ENCODE results near the gene HERC2.
"Not testable (repeated sequence)": the region's sequence is repeated elsewhere in the genome, so short reads cannot be mapped to it uniquely, and the experiment has no call there.

Gene HERC2, protein sequence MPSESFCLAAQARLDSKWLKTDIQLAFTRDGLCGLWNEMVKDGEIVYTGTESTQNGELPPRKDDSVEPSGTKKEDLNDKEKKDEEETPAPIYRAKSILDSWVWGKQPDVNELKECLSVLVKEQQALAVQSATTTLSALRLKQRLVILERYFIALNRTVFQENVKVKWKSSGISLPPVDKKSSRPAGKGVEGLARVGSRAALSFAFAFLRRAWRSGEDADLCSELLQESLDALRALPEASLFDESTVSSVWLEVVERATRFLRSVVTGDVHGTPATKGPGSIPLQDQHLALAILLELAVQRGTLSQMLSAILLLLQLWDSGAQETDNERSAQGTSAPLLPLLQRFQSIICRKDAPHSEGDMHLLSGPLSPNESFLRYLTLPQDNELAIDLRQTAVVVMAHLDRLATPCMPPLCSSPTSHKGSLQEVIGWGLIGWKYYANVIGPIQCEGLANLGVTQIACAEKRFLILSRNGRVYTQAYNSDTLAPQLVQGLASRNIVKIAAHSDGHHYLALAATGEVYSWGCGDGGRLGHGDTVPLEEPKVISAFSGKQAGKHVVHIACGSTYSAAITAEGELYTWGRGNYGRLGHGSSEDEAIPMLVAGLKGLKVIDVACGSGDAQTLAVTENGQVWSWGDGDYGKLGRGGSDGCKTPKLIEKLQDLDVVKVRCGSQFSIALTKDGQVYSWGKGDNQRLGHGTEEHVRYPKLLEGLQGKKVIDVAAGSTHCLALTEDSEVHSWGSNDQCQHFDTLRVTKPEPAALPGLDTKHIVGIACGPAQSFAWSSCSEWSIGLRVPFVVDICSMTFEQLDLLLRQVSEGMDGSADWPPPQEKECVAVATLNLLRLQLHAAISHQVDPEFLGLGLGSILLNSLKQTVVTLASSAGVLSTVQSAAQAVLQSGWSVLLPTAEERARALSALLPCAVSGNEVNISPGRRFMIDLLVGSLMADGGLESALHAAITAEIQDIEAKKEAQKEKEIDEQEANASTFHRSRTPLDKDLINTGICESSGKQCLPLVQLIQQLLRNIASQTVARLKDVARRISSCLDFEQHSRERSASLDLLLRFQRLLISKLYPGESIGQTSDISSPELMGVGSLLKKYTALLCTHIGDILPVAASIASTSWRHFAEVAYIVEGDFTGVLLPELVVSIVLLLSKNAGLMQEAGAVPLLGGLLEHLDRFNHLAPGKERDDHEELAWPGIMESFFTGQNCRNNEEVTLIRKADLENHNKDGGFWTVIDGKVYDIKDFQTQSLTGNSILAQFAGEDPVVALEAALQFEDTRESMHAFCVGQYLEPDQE (N-terminal part only)

DNA sequence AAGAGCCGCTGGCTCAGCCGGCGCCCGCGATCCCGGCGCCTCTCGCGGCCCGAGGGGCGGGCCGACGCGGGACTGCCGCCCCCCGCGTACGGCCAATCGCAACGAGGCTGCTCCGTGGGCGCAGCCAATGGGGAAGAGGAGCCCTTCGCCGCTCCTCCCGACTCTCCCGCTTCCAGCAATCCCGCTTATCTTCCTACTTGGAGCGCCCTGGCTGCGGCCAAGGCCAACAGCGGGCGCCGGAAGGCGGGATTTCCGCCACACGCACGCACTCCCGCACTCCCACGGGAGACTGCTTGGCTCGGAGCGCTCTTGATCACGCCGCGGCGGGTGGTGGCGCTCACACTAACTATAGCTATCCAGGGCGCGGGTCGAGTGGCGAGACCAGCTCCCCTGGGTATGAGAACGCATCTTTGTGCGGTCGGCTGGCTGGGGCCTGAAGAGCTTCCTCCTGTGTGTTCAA is at the start of gene HERC2:
TSS of gene HERC2 (minus strand) at position 51 of the 460 bp plus-strand sequence. CDS start 746 bp downstream, outside the sequence.
- H3K36me3 ChIP-seq (ENCODE audit: insufficient read depth, low read length); H3K4me1 ChIP-seq (ENCODE audit: insufficient read depth, low read length); H3K9me3 ChIP-seq (ENCODE audit: control insufficient read depth, insufficient read depth, low read length): not testable (repeated sequence)
- peak within 1 kb of the TSS; percentile 40; the same call in 1 of the 2 replicates for H3K9ac ChIP-seq (ENCODE audit: low read depth, low read length)

DNA sequence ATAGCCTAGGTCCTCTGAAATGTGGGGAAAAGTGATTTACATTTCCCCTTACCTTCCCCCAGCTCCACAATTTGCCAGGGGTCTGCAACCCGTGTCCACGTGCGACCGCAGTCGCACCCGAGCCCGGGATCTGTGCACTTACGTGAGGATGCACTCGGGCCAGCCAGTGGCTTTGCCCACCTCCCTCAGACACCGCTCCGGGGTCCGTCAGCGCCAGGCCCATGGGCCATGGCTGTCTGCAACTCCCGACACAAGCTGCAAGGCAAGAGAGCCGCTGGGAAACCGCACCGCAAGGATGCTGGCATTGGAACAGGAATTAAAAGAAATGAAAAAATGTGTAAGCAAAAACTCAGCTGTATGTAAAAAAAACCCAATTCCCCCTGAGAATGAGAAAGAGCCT is 43.5 kb upstream of the HERC2 start:
- H3K9ac ChIP-seq (ENCODE audit: low read depth, low read length); H3K9me3 ChIP-seq (ENCODE audit: control insufficient read depth, insufficient read depth, low read length): not testable (repeated sequence)

DNA sequence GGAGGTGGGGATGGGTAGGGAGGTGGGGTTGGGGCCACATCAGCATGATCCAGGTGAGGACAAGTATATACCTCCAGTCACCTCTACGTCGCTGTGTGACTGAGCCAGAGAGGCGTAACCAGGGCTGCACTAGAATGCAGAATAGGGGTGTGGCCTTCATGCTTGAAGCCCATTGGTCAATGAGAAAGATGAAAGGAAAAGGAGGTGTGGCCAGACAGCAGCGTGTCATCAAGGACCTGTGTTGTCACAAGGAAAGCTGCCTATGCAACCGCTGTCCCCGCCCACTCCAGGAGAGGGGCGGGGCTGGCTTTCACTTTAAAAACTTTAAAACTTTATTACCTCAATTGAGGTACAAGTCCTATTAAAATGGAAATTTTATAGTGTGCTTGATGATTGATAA is 36.0 kb upstream of the HERC2 start, which contains the start of gene GOLGA6L24:
TSS of gene GOLGA6L24 (minus strand) at position 101 of the 400 bp plus-strand sequence. CDS start at position 40, 61 bp downstream.
- not testable (repeated sequence) for H3K9ac ChIP-seq (ENCODE audit: low read depth, low read length); H3K9me3 ChIP-seq (ENCODE audit: control insufficient read depth, insufficient read depth, low read length); H3K36me3 ChIP-seq (ENCODE audit: insufficient read depth, low read length); H3K4me1 ChIP-seq (ENCODE audit: insufficient read depth, low read length)

More for the DNA sequence above, 43.5 kb upstream of the HERC2 start:
- not testable (repeated sequence) for H3K4me1 ChIP-seq (ENCODE audit: insufficient read depth, low read length); H3K36me3 ChIP-seq (ENCODE audit: insufficient read depth, low read length)

DNA sequence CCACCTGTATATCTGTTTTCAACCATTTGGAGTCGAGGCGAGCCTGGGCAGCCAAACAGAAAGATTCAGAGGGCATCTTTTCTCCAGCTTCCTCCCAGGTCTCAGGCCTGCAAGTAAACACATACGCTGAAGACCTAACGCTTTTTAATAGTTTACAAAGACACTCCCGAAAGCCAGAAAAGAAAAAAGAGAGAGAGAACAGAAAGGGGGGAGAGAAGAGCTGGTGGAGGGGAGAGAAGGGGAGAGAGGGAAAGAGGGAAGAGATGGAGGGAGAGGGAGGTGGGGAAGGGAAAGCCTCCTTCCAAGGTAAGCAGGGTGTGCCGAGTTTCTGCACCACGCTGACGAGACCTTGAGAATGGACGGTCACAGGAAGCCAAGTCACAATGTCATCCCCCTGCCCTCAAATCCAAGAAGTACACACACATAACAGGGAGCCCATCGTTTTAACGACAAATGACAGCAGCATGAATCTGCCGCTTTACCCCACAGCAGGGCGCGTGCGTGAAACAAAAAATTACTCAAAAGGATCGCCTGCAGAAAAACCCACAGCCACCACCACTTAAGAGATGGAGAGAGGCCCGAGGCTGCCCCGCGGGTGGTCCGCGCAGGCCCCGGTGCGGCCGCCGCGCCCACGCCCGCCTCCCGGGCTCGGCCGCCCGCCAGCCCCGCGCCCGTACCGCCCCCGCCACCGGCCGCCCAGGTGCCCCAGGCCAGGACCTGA is 461 bp downstream of the HERC2 start:
- H3K9ac ChIP-seq (ENCODE audit: low read depth, low read length), result peak overlapping the region; percentile 40; the same call in 1 of the 2 replicates
- not testable (repeated sequence) for H3K4me1 ChIP-seq (ENCODE audit: insufficient read depth, low read length); H3K9me3 ChIP-seq (ENCODE audit: control insufficient read depth, insufficient read depth, low read length); H3K36me3 ChIP-seq (ENCODE audit: insufficient read depth, low read length)

DNA sequence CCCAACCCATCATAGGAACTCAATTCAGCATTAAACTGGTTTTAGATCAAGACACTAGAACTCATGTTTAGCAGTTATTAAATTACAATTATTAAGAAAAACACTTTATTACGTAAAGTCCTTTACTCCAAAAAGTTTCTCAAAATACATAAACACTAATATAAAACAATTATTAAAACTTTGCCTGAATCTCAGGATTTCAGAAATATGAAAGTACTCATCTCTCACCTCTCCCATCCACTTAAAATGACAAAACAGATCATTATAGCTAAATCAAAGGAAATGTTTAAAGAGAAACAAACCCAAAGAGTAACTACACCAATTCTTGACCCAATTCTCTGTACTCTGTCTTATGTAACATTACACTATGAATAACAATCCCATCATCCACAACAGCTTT is 2.3 kb downstream of the HERC2 start:
- not testable (repeated sequence) for H3K9me3 ChIP-seq (ENCODE audit: control insufficient read depth, insufficient read depth, low read length); H3K36me3 ChIP-seq (ENCODE audit: insufficient read depth, low read length); H3K9ac ChIP-seq (ENCODE audit: low read depth, low read length); H3K4me1 ChIP-seq (ENCODE audit: insufficient read depth, low read length)

DNA sequence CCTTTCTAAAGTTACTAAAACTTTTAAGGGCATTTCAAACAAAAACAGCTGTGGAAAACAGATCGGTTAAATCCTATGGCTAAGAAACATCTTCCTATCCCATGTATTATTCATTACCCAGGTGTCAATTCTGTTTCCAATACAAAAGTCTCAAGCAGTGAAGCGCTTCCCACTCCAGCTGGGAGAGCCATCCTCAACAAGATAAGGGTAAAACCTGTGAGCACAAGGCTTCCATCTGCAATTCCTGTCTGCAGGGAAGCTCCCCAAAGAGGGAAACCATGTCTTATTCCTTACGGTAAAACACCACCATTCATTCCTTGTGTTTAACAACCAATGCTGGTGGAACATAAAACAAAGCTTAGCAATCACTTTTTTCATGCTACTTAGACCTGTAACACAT is 3.2 kb downstream of the HERC2 start:
- H3K4me1 ChIP-seq (ENCODE audit: insufficient read depth, low read length); H3K9me3 ChIP-seq (ENCODE audit: control insufficient read depth, insufficient read depth, low read length); H3K36me3 ChIP-seq (ENCODE audit: insufficient read depth, low read length); H3K9ac ChIP-seq (ENCODE audit: low read depth, low read length): not testable (repeated sequence)

DNA sequence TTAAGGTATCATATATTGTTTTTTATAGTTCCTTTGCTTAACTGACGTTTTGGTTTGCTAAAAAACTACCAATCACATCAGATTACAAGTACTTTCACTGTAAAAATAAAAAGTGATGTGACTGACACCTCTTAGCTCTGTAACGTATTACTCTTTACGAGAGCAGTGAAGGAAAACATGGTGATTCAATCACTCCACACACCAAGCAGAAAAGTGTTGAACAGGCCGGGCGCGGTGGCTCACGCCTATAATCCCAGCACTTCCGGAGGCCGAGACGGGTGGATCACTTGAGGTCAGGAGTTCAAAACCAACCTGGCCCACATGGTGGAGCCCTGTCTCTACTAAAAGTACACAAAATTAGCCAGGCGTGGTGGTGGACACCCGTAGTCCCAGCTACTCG is 3.9 kb downstream of the HERC2 start:
- H3K9ac ChIP-seq (ENCODE audit: low read depth, low read length); H3K36me3 ChIP-seq (ENCODE audit: insufficient read depth, low read length); H3K9me3 ChIP-seq (ENCODE audit: control insufficient read depth, insufficient read depth, low read length): not testable (repeated sequence)

DNA sequence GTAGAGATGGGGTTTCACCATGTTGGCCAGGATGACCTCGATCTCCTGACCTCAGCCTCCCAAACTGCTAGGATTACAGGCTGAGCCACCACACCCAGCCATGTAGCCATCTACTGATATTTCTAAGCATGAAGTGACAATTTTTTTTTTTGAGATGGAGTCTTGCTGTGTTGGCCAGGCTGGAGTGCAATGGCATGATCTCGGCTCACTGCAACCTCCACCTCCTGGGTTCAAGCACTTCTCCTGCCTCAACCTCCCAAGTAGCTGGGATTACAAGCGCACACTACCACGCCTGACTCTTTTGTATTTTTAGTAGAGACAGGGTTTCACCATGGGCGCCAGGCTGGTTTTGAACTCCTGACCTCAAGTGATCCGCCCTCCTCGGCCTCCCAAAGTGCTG is 5.0 kb downstream of the HERC2 start:
- not testable (repeated sequence) for H3K36me3 ChIP-seq (ENCODE audit: insufficient read depth, low read length); H3K9me3 ChIP-seq (ENCODE audit: control insufficient read depth, insufficient read depth, low read length); H3K9ac ChIP-seq (ENCODE audit: low read depth, low read length); H3K4me1 ChIP-seq (ENCODE audit: insufficient read depth, low read length)

More for the DNA sequence above, 3.9 kb downstream of the HERC2 start:
- not testable (repeated sequence) for H3K4me1 ChIP-seq (ENCODE audit: insufficient read depth, low read length)

DNA sequence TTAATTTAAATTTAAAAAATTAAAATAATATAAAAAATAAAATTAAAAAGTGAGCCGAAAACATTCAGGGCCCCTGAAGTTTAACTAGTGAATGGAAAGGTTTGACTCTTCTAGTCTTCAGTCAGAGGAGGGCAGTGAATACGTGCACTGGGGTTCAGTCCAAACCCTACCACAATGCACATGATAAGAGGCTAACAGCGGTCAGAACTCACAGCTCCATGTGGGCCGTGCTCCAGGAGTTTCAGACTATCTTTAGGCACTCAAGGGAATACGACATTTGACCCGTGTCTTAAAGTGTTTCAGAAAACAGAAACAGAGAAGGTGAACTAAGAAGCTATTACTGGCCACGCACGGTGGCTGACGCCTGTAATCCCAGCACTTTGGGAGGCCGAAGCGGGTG is 11.5 kb downstream of the HERC2 start:
- not testable (repeated sequence) for H3K9ac ChIP-seq (ENCODE audit: low read depth, low read length); H3K4me1 ChIP-seq (ENCODE audit: insufficient read depth, low read length); H3K36me3 ChIP-seq (ENCODE audit: insufficient read depth, low read length); H3K9me3 ChIP-seq (ENCODE audit: control insufficient read depth, insufficient read depth, low read length)

DNA sequence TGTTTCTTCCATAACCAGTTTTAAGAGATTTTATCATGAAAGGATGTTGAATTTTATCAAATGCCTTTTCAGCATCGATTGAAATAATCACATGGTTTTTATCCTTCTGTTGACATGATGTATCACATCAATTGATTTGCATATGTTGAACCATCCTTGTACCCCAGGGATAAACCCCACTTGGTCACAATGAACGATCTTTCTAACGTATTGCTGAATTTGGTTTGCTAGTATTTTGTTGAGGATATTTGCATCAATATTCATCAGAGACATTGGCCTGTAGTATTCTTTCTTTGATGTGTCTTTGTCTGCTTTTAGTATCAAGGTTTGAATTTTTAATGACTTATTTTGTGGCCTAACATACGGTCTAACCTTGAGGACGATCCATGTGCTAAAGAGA is 13.3 kb downstream of the HERC2 start:
- not testable (repeated sequence) for H3K9ac ChIP-seq (ENCODE audit: low read depth, low read length); H3K4me1 ChIP-seq (ENCODE audit: insufficient read depth, low read length); H3K36me3 ChIP-seq (ENCODE audit: insufficient read depth, low read length); H3K9me3 ChIP-seq (ENCODE audit: control insufficient read depth, insufficient read depth, low read length)

DNA sequence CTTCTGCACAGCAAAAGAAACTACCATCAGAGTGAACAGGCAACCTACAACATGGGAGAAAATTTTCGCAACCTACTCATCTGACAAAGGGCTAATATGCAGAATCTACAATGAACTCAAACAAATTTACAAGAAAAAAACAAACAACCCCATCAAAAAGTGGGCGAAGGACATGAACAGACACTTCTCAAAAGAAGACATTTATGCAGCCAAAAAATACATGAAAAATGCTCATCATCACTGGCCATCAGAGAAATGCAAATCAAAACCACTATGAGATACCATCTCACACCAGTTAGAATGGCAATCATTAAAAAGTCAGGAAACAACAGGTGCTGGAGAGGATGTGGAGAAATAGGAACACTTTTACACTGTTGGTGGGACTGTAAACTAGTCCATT is 16.3 kb downstream of the HERC2 start:
- not testable (repeated sequence) for H3K9ac ChIP-seq (ENCODE audit: low read depth, low read length); H3K9me3 ChIP-seq (ENCODE audit: control insufficient read depth, insufficient read depth, low read length); H3K36me3 ChIP-seq (ENCODE audit: insufficient read depth, low read length); H3K4me1 ChIP-seq (ENCODE audit: insufficient read depth, low read length)

DNA sequence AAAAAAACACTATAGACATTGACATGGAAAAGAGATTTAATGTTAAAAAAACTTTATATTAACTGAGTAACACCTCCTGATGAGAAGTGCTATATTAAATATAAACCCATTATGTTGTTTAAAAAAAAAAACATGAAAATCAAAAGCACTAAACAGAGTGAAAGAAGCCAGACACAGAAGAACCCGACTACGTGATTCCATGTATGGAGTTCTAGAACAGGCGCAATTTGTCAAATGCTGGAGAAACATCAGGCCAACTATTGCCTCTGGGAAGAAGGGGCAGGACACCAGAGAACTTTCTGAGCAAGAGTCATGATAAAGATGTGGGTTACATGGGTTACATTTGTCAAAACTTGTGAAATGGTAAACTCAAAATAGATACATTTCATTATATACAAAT is 24.5 kb downstream of the HERC2 start:
- not testable (repeated sequence) for H3K4me1 ChIP-seq (ENCODE audit: insufficient read depth, low read length); H3K9me3 ChIP-seq (ENCODE audit: control insufficient read depth, insufficient read depth, low read length); H3K36me3 ChIP-seq (ENCODE audit: insufficient read depth, low read length); H3K9ac ChIP-seq (ENCODE audit: low read depth, low read length)

DNA sequence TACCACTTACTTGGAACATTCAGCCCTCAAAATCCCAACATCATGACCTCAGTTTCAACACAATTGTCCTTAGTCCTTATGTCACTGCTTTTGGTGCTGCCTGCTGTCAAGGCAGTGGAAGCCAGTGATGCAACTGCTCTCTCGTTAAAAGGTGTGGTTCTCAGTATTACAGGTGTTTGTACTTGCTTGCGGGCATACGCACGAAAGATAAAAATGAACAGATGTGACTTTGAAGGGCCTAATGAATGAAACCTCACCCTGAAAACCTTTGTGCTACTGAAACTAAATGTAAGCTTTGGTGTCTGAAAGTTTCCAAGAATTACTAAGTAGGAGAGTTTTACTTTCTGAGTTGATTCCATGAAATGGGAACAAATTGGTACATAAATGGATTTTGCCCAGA is 25.2 kb downstream of the HERC2 start:
- H3K9ac ChIP-seq (ENCODE audit: low read depth, low read length); H3K36me3 ChIP-seq (ENCODE audit: insufficient read depth, low read length); H3K4me1 ChIP-seq (ENCODE audit: insufficient read depth, low read length); H3K9me3 ChIP-seq (ENCODE audit: control insufficient read depth, insufficient read depth, low read length): not testable (repeated sequence)
